Neural cell (in vitro differentiated cells): ENCODE data around the gene WASF3.

Experiments
- EP300 ChIP-seq: fragments of 450-650 bp; conservative IDR thresholded peaks from 2 replicates; pipeline ENCODE4 v1.6.1; 2014; ENCODE audit warnings: antibody characterized with exemption, mild to moderate bottlenecking, moderate library complexity; ENCODE audit not compliant: poor library complexity, severe bottlenecking
- EZH2 ChIP-seq: fragments of 200-600, 300-800 bp; shearing (Covaris generic), sonication (generic); IDR thresholded peaks from 2 replicates; pipeline ENCODE4 v1.6.1; 2014; ENCODE audit warnings: antibody characterized with exemption, low read length, borderline replicate concordance, mild to moderate bottlenecking; ENCODE audit not compliant: insufficient read depth, poor library complexity, severe bottlenecking
- POLR2AphosphoS5 ChIP-seq: IDR thresholded peaks from 2 replicates; pipeline ENCODE4 v1.6.1; 2012
- RAD21 ChIP-seq: fragments of 450-650 bp; conservative IDR thresholded peaks from 2 replicates; pipeline ENCODE4 v1.6.1; 2014; ENCODE audit warnings: antibody characterized with exemption, mild to moderate bottlenecking, moderate library complexity
- TAF1 ChIP-seq: IDR thresholded peaks from 2 replicates; pipeline ENCODE4 v1.6.1; 2012; ENCODE audit warnings: low read depth
- TF ChIP-seq, protein P1 (sequence below): fragments of 450-650 bp; IDR thresholded peaks from 2 replicates; pipeline ENCODE4 v1.5.1; 2014; ENCODE audit warnings: antibody characterized with exemption, mild to moderate bottlenecking, moderate library complexity; ENCODE audit not compliant: poor library complexity, severe bottlenecking
- TF ChIP-seq, protein P2 (sequence below): IDR thresholded peaks from 2 replicates; pipeline ENCODE4 v1.6.1; 2012; ENCODE audit warnings: borderline replicate concordance

DNA sequence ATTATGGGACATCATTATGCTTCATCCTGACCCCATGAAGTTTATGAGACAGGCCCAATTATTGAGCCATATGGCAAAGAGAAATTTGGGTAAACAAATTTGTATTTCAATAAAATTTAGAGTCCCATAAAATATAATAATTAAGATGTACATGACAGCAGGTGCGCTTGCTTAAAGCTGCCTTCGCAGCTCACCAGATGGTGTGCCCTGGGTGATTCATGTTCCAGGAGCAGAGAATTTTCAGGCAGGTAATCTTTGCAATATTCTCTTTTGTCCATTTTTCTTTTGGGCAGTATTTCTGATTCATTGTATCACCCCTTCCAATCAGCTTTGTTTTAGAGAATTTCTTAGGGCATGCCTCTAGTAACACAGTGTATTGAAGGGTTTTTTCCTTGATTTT, 39.5 kb upstream of the WASF3 start:
- TF ChIP-seq, protein P1, sequence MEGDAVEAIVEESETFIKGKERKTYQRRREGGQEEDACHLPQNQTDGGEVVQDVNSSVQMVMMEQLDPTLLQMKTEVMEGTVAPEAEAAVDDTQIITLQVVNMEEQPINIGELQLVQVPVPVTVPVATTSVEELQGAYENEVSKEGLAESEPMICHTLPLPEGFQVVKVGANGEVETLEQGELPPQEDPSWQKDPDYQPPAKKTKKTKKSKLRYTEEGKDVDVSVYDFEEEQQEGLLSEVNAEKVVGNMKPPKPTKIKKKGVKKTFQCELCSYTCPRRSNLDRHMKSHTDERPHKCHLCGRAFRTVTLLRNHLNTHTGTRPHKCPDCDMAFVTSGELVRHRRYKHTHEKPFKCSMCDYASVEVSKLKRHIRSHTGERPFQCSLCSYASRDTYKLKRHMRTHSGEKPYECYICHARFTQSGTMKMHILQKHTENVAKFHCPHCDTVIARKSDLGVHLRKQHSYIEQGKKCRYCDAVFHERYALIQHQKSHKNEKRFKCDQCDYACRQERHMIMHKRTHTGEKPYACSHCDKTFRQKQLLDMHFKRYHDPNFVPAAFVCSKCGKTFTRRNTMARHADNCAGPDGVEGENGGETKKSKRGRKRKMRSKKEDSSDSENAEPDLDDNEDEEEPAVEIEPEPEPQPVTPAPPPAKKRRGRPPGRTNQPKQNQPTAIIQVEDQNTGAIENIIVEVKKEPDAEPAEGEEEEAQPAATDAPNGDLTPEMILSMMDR: no peak
- TF ChIP-seq, protein P2, sequence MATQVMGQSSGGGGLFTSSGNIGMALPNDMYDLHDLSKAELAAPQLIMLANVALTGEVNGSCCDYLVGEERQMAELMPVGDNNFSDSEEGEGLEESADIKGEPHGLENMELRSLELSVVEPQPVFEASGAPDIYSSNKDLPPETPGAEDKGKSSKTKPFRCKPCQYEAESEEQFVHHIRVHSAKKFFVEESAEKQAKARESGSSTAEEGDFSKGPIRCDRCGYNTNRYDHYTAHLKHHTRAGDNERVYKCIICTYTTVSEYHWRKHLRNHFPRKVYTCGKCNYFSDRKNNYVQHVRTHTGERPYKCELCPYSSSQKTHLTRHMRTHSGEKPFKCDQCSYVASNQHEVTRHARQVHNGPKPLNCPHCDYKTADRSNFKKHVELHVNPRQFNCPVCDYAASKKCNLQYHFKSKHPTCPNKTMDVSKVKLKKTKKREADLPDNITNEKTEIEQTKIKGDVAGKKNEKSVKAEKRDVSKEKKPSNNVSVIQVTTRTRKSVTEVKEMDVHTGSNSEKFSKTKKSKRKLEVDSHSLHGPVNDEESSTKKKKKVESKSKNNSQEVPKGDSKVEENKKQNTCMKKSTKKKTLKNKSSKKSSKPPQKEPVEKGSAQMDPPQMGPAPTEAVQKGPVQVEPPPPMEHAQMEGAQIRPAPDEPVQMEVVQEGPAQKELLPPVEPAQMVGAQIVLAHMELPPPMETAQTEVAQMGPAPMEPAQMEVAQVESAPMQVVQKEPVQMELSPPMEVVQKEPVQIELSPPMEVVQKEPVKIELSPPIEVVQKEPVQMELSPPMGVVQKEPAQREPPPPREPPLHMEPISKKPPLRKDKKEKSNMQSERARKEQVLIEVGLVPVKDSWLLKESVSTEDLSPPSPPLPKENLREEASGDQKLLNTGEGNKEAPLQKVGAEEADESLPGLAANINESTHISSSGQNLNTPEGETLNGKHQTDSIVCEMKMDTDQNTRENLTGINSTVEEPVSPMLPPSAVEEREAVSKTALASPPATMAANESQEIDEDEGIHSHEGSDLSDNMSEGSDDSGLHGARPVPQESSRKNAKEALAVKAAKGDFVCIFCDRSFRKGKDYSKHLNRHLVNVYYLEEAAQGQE: no peak
- no peak for TF ChIP-seq EZH2
- no peak for TF ChIP-seq POLR2AphosphoS5
- no peak for TF ChIP-seq RAD21
- TF ChIP-seq TAF1: no peak
- no peak for TF ChIP-seq EP300
